GM11168 (cell line): Measurements from ENCODE around the gene MRPL28.
"Not testable (repeated sequence)": the region's sequence is repeated elsewhere in the genome, so short reads cannot be mapped to it uniquely, and the experiment has no call there.

Experiments used
- in situ Hi-C: fragments of 300-500 bp; cut with MboI; formaldehyde crosslinking; loops from one replicate; pipeline ENCODE4 v1.12.0; 2022; ENCODE audit warnings: low sequenced_read_pairs; ENCODE audit not compliant: unreplicated experiment

Gene MRPL28

DNA sequence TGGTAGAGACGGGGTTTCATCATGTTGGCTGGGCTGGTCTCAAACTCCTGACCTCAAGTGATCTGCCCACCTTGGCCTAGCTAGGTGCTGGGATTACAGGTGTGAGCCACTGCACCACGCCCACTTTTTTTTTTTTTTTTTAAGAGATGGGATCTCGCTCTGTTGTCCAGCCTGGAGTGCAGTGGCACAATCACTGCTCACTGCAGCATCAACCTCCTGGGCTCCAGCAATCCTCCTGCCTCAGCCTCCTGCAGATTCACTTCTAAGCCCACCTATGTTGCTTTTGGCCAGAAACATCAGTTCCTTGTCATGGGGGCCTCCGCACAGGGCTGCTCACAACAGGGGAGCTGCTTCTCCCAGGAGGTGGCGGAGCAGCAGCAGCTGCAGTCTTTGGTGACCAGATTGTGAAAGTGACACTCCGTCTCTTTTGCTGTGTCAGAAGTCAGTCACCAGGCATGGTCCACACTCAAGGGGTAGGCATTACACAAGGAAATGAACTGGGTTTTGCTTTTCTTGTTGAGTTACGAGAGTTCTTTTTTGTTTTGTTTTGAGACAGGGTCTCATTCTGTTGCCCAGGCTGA lies 22.2 kb upstream of the MRPL28 start:
- in situ Hi-C loops: no loop called here

GRCh38 chr16:391885-392335 lies 21.6 kb upstream of the MRPL28 start:
- in situ Hi-C loops: no loop called here

DNA sequence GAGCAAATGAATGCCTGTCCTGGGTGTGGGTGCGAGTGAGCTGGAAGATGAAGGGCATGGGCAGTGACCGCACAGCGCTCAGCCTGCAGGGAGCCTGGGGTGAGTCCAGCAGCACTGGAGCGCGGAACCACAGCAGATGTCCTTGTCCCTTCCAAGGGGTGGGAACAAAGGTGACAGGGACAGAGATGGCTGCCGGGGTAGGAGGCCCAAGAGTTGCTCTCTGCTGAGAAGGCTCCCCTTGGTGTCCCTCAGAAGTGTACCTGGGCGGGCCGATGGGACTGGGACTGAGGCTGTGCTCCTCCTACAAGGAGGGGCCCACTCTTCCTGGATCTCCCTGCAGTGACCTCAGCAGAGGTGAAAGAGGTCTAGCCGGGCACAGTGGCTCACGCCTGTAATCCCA lies 19.0 kb upstream of the MRPL28 start:
- in situ Hi-C loops: no loop called here

GRCh38 chr16:387761-388666 lies 17.7 kb upstream of the MRPL28 start:
- in situ Hi-C loops: not testable (repeated sequence)

DNA sequence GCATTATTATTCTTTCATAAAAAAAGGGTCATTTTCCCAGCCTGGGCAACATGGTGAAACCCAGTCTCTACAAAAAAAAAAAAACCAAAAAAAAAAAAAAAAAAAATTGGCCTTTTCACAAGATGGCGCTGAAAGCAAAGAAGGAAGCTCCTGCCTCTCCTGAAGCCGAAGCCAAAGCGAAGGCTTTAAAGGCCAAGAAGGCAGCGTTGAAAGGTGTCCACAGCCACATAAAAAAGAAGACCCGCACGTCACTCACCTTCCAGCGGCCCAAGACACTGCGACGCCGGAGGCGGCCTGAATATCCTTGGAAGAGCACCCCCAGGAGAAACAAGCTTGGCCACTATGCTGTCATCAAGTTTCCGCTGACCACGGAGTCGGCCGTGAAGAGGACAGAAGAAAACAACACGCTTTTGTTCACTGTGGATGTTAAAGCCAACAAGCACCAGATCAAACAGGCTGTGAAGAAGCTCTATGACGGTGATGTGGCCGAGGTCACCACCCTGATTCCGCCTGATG lies 16.4 kb upstream of the MRPL28 start:
- in situ Hi-C loops: no loop called here

GRCh38 chr16:383326-384051 lies 13.2 kb upstream of the MRPL28 start:
- in situ Hi-C loops: no loop called here

DNA sequence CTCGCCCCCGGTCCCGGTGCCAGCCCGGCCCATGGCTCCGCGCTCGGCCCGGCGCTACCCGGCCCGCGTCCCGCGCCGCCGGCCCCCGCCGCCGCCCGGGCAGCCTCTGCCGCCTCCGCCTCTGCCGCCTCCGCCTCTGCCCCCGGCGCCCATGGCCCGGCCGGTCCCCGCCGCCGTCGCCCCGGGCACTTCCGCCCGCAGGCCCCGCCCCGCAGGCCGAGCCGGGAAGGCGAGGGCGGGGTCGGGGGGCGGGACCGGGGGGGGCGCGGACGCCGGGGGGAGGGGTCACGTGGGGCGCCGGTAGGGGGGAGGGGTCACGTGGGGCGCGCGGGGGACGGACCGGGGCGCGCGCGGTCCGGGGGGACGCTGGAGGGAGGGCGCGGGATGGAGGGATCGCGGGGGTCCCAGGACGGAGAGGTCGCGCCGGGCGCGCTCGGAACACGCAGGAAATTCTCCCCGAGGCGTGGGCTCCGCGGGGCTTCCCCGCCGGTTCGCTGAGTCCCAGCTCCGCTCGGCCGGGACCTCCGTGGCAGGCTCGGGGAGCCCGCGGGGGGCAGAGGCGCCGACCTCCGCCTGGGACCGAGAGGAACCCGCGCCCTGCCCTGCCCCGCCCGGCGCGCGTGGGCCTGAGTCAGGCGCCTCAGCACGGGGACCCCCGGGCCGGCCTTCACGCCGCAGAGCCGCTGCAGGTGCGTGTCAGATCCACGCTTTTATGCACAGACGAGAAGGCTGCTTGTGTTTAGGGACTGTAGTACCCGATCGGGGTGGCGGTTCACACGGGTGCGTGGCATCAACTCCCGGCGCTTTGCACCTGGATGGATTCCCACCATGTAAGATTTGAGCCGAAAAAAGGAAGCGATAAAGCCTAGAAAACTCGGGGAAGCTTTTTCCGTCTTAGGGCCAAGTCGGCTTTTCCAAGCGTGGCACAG lies 11.7 kb upstream of the MRPL28 start, which contains the start of gene PGAP6:
PGAP6 (minus strand) TSS at position 190 of the 929 bp plus-strand sequence; CDS start at position 33, 157 bp downstream.
- in situ Hi-C loops: no loop called here

DNA sequence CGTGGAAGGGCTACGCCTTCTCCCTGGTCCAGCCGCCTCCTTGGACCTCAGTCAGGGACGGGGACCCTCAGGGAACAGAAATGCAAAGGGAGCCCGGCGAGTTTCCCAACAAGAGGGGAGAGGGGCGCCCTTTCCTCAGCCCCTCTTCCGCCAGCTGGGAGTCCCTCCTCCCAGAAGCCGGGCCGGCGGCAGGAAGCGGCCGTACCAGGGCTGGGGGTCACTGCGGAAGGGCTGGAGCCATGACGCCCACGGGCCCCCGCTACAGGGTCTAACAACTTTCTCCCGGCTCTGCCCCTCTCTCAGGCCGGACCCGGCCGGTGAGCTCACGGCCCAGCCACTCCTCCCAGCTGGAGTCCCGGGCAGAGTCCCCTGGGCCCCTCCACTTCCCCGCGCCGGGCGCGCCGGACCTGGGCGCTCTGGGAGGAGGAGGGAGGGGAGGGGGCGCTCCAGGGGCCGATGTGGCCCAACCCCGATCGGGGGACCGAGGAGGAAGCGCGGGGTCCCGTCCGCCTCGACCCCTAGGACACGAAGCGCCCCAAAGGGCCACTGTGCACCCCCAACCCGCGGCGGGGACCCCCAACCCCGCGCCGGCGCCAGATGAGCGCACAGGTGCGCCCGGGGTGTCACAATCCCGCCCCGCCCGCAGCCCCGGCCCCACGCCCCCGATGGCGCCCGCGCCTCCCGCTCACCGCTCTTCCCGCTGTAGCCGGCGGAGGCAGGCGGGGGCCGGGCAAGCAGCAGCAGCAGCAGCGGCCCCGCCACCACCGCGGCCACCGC lies 10.9 kb upstream of the MRPL28 start:
- in situ Hi-C loops: no loop called here

GRCh38 chr16:380762-381011 lies 10.3 kb upstream of the MRPL28 start:
- in situ Hi-C loops: no loop called here

GRCh38 chr16:379961-380761 lies 9.8 kb upstream of the MRPL28 start:
- in situ Hi-C loops: no loop called here

- in situ Hi-C loops: no loop called here
Observed at GRCh38 chr16:379183-379960, 9.0 kb upstream of the MRPL28 start.

GRCh38 chr16:378821-379182 lies 8.5 kb upstream of the MRPL28 start:
- in situ Hi-C loops: no loop called here

DNA sequence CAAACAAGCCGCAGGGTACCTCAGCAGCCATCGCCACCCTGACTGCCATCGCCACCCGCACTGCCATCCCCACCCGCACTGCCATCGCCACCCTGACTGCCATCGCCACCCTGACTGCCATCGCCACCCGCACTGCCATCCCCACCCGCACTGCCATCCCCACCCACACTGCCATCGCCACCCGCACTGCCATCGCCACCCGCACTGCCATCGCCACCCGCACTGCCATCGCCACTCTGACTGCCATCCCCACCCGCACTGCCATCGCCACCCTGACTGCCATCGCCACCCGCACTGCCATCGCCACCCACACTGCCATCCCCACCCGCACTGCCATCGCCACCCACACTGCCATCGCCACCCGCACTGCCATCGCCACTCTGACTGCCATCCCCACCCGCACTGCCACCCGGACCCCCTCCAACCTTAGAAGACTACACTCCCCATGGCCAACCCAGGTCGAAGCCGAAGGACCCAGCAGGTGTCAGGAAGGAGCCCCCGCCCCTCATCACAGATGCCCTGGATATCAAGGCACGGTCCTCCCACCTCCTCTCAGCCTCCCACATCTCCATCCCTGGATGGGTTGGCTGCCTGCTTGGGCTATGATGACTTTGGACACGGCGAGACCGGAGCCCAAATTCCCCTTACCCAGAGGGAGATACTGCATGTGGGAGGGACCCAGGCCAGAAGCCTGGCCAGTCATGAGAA lies 7.9 kb upstream of the MRPL28 start:
- in situ Hi-C loops: not testable (repeated sequence)

GRCh38 chr16:377419-377951 lies 7.1 kb upstream of the MRPL28 start:
- in situ Hi-C loops: no loop called here

DNA sequence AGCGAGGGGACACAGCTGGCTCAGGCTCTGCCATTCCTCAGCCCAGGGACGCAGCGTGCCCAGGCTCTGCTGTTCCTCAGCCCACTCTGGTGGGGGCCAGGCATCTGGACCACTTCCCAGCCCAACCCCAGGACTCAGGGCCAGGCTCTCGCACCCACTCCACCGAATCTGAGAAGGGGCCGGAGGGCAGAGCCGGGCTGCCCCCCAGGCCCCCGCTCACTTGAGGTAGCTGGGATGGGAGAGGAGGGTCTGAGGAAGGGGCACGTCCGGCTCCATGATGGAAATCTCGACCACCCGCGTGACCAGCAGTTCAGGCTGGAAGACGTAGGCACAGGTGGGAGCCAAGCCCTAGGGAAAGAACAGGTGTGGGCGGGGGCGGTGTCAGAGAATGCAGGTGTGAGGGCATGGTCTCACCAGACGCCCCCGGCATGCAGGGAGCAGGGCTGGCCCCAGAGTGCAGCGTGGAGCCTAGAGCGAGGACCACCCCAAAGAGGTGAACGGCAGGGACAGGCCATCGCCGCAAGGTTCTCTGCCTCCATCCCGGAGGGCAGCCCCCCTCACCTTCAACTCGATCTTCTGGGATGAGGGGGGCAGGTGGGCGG lies 6.6 kb upstream of the MRPL28 start:
- in situ Hi-C loops: no loop called here
